ENCODE measurements around the gene TAL2. TPM values are rescaled to one million over a fixed set of nuclear protein-coding genes. Genes with fewer than 3 reads are reported as not detected.

The TAL2 gene
- polyA plus RNA-seq, 1 donor = 0.58 TPM

GRCh38 chr9:105706156-105706555, 43.9 kb downstream of the TAL2 start:
- Histone ChIP-seq H3K9me3 (ENCODE audit: control insufficient read depth, low read depth, low read length) (no peaks in the 10 kb centered on the region), H3K4me3 (ENCODE audit: low read length) (no peak overlapping the region), H3K4me1 (ENCODE audit: control insufficient read depth, insufficient read depth, low read length) (peaks cover 2% of the 10 kb centered on the region), H3K36me3 (ENCODE audit: control insufficient read depth, insufficient read depth, low read length) (peaks cover 14% of the 10 kb centered on the region), H3K27me3 (ENCODE audit: control insufficient read depth, insufficient read depth, low read length) (no peaks in the 10 kb centered on the region), H3K27ac (ENCODE audit: low read length) (no peak overlapping the region)
- DNase-seq = no peak
- WGBS (ENCODE audit: insufficient coverage, low lambda C conversion rate) = no CpG with 5 or more reads among the region's 8 CpGs

GRCh38 chr9:105708405-105708804, 46.1 kb downstream of the TAL2 start:
- Histone ChIP-seq H3K27ac (ENCODE audit: low read length) (no peak overlapping the region), H3K9me3 (ENCODE audit: control insufficient read depth, low read depth, low read length) (peaks cover 4% of the 10 kb centered on the region), H3K36me3 (ENCODE audit: control insufficient read depth, insufficient read depth, low read length) (peaks cover 14% of the 10 kb centered on the region), H3K27me3 (ENCODE audit: control insufficient read depth, insufficient read depth, low read length) (no peaks in the 10 kb centered on the region), H3K4me1 (ENCODE audit: control insufficient read depth, insufficient read depth, low read length) (peaks cover 2% of the 10 kb centered on the region), H3K4me3 (ENCODE audit: low read length) (no peak overlapping the region)
- DNase-seq = peak in 1 of 2 donors; percentile 48
- WGBS (ENCODE audit: insufficient coverage, low lambda C conversion rate) = 30% methylated on average over 3 of the region's 3 CpGs

DNA sequence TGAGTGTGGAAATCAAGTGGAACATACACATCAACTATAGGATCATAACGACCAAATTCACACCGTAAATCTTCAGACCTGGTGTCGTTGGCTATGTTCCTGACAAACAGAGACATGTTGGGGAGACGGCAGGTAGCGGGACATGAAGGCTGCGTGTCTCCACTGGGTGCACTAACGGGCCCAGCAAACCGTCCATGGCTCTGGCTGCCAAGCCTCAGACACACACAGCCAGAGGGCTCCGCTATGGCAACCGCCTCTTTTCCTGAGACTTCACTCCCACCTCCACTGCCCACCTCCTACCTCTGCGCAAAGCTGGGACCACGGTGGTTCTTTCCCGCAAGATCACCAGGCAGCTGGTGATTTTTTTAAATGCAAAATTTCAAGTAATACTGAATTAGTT, 48.4 kb downstream of the TAL2 start:
- Histone ChIP-seq H3K36me3 (ENCODE audit: control insufficient read depth, insufficient read depth, low read length) (peaks cover 21% of the 10 kb centered on the region), H3K4me1 (ENCODE audit: control insufficient read depth, insufficient read depth, low read length) (peaks cover 2% of the 10 kb centered on the region), H3K27me3 (ENCODE audit: control insufficient read depth, insufficient read depth, low read length) (no peaks in the 10 kb centered on the region), H3K9me3 (ENCODE audit: control insufficient read depth, low read depth, low read length) (peaks cover 7% of the 10 kb centered on the region), H3K27ac (ENCODE audit: low read length) (no peak overlapping the region), H3K4me3 (ENCODE audit: low read length) (no peak overlapping the region)
- no CpG with 5 or more reads among the region's 13 CpGs for WGBS (ENCODE audit: insufficient coverage, low lambda C conversion rate)
- DNase-seq = no peak

DNA sequence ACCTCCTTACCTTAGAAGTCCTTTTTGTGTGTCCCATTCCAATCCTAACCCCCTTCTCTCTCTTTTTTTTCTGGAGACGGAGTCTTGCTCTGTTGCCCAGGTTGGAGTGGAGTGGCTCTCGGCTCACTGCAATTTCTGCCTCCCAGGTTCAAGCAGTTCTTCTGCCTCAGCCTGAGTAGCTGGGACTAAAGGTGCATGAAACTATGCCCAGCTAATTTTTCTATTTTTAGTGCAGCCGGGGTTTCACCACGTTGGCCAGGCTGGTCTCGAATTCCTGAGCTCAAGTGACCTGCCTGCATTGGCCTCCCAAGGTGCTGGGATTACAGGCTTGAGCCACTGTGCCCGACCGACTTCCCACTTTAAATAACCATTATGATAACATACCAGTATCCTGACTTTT, 49.6 kb downstream of the TAL2 start:
- peaks cover 14% of the 10 kb centered on the region for H3K36me3 ChIP-seq (ENCODE audit: control insufficient read depth, insufficient read depth, low read length)
- no peak overlapping the region for H3K27ac ChIP-seq (ENCODE audit: low read length)
- peaks cover 7% of the 10 kb centered on the region for H3K9me3 ChIP-seq (ENCODE audit: control insufficient read depth, low read depth, low read length)
- no peak overlapping the region for H3K4me3 ChIP-seq (ENCODE audit: low read length)
- peaks cover 2% of the 10 kb centered on the region for H3K4me1 ChIP-seq (ENCODE audit: control insufficient read depth, insufficient read depth, low read length)
- H3K27me3 ChIP-seq (ENCODE audit: control insufficient read depth, insufficient read depth, low read length) = no peaks in the 10 kb centered on the region
- no peak for DNase-seq
- no CpG with 5 or more reads among the region's 7 CpGs for whole genome bisulfite sequencing (ENCODE audit: insufficient coverage, low lambda C conversion rate)

- Histone ChIP-seq H3K4me1 (ENCODE audit: control insufficient read depth, insufficient read depth, low read length) (peaks cover 2% of the 10 kb centered on the region), H3K36me3 (ENCODE audit: control insufficient read depth, insufficient read depth, low read length) (peaks cover 13% of the 10 kb centered on the region), H3K4me3 (ENCODE audit: low read length) (no peak overlapping the region), H3K27ac (ENCODE audit: low read length) (no peak overlapping the region), H3K27me3 (ENCODE audit: control insufficient read depth, insufficient read depth, low read length) (no peaks in the 10 kb centered on the region), H3K9me3 (ENCODE audit: control insufficient read depth, low read depth, low read length) (peaks cover 7% of the 10 kb centered on the region)
- no peak for DNase-seq
- 29% methylated on average over 1 of the region's 1 CpG for WGBS (ENCODE audit: insufficient coverage, low lambda C conversion rate)
Observed at GRCh38 chr9:105712297-105712696, 50.0 kb downstream of the TAL2 start.

Other genes with a start within 250 kb of the TAL2 start
- gene FSD1L, start 214.4 kb upstream of the TAL2 start, polyA plus RNA-seq = 14.4 TPM
- 16.5 TPM for gene FKTN, start 104.3 kb upstream of the TAL2 start, polyA plus RNA-seq
- 38.7 TPM for gene TMEM38B, start 32.1 kb downstream of the TAL2 start, polyA plus RNA-seq